Thoracic aorta (tissue), 2 donors: ENCODE results near the gene UBQLN3. TPM values are rescaled to one million over a fixed set of nuclear protein-coding genes. Genes with fewer than 3 reads are reported as not detected.

Experiments
- ATAC-seq: fragments of 150-250 bp; one replicate; pipeline ENCODE4 v1.8.0; 2017; ENCODE audit warnings: low read depth; ENCODE audit not compliant: insufficient number of reproducible peaks, low FRiP score
- DNase-seq: peaks from one replicate; pipeline ENCODE4 v3.0.0-alpha.2; 2020; ENCODE audit warnings: low spot score
- H3K27ac ChIP-seq, 2 donors: fragments of 200-600 bp; sonication (generic); 1 replicate in 1 of 2; 2 replicates in 1 of 2; pipeline ENCODE4 v1.5.1; 2016; ENCODE audit warnings: mild to moderate bottlenecking in 2 of 2, moderate library complexity in 2 of 2
- H3K27me3 ChIP-seq: fragments of 200-600 bp; sonication (generic); replicated peaks from 2 replicates; pipeline ENCODE4 v1.6.0; 2016; ENCODE audit warnings: mild to moderate bottlenecking; ENCODE audit not compliant: insufficient read depth
- H3K36me3 ChIP-seq: fragments of 200-600 bp; sonication (generic); one replicate; pipeline ENCODE4 v1.5.1; 2016
- H3K4me1 ChIP-seq, 2 donors: fragments of 200-600 bp; sonication (generic); 1 replicate in 1 of 2; 2 replicates in 1 of 2; pipeline versions ENCODE4 v1.5.1 to v1.6.0; 2016; ENCODE audit warnings: low read depth in 2 of 2, mild to moderate bottlenecking in 1 of 2; ENCODE audit not compliant: control insufficient read depth in 1 of 2
- H3K4me3 ChIP-seq: fragments of 200-600 bp; sonication (generic); 2 replicates; pipeline ENCODE4 v1.5.1; 2016; ENCODE audit warnings: mild to moderate bottlenecking
- H3K9me3 ChIP-seq: fragments of 200-600 bp; sonication (generic); 2 replicates; pipeline ENCODE4 v1.5.1; 2016
- CTCF ChIP-seq: fragments of 200-600 bp; sonication (generic); IDR thresholded peaks from one replicate; pipeline ENCODE4 v1.5.1; 2019; ENCODE audit warnings: antibody characterized with exemption
- total RNA-seq, 2 donors: library from RNA; depleted of rRNA; stranded (reverse); fragments of >200 nt; gene quantifications; one replicate each; pipeline versions ENCODE4 v1.1.0 to v1.2.3, GENCODE V29; 2016

The UBQLN3 gene
- total RNA-seq, 2 donors from 2014 or later = 0.63 to 1.5 TPM

GRCh38 chr11:5534046-5534445 lies 24.3 kb upstream of the UBQLN3 start:
- Histone ChIP-seq H3K27me3 (no peaks in the 10 kb centered on the region), H3K27ac (no peak overlapping the region), H3K4me3 (no peak overlapping the region), H3K4me1 (no peaks in the 10 kb centered on the region), H3K9me3 (no peaks in the 10 kb centered on the region), H3K36me3 (no peaks in the 10 kb centered on the region)
- ATAC-seq (no peak), DNase-seq (no peak)
- TF ChIP-seq CTCF = no peak

- H3K27ac ChIP-seq = no peak overlapping the region
- no peaks in the 10 kb centered on the region for H3K27me3 ChIP-seq
- DNase-seq (no peak), ATAC-seq (no peak)
- H3K36me3 ChIP-seq = no peaks in the 10 kb centered on the region
- H3K4me1 ChIP-seq = no peaks in the 10 kb centered on the region
- H3K4me3 ChIP-seq = no peak overlapping the region
- H3K9me3 ChIP-seq = no peaks in the 10 kb centered on the region
- no peak for TF ChIP-seq CTCF
These were observed 21.5 kb upstream of the UBQLN3 start for GRCh38 chr11:5531053-5531831.

GRCh38 chr11:5528495-5528894 lies 18.7 kb upstream of the UBQLN3 start:
- ATAC-seq = no peak
- TF ChIP-seq CTCF = no peak
- Histone ChIP-seq H3K36me3 (no peaks in the 10 kb centered on the region), H3K27ac (no peak overlapping the region), H3K4me3 (no peak overlapping the region), H3K4me1 (no peaks in the 10 kb centered on the region), H3K9me3 (no peaks in the 10 kb centered on the region), H3K27me3 (no peaks in the 10 kb centered on the region)
- DNase-seq = no peak

- H3K36me3 ChIP-seq = no peaks in the 10 kb centered on the region
- H3K4me1 ChIP-seq = no peaks in the 10 kb centered on the region
- DNase-seq = no peak
- no peak for ATAC-seq
- TF ChIP-seq CTCF = no peak
- H3K27ac ChIP-seq = no peak overlapping the region
- no peak overlapping the region for H3K4me3 ChIP-seq
- H3K9me3 ChIP-seq = no peaks in the 10 kb centered on the region
- no peaks in the 10 kb centered on the region for H3K27me3 ChIP-seq
These were observed 18.0 kb upstream of the UBQLN3 start for GRCh38 chr11:5527716-5528115.

GRCh38 chr11:5524756-5525155 lies 15.0 kb upstream of the UBQLN3 start:
- no peak for TF ChIP-seq CTCF
- Histone ChIP-seq H3K4me3 (no peak overlapping the region), H3K27me3 (no peaks in the 10 kb centered on the region), H3K36me3 (no peaks in the 10 kb centered on the region), H3K27ac (no peak overlapping the region), H3K9me3 (no peaks in the 10 kb centered on the region), H3K4me1 (no peaks in the 10 kb centered on the region)
- ATAC-seq (no peak), DNase-seq (no peak)
